Measurements from ENCODE around the gene PRRX1.

The PRRX1 gene

DNA sequence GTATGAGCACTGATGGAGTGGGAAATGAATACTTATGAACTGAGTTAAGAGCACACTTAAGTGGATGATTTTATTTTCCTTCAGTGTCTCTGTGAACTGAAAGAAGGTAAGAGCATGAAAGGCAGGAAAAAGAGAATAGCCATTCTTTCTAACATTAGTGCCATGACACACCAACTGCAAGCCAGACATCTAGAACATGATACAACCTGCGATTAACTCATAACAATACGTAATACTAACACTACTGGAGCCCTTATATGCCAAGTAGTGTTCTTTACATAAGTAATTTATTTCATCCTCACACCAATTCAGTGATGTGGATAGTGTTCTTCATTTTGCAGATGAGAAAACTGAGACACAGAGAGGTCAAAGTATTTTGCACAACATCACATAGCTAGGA is 56.7 kb downstream of the PRRX1 start:
- DNase-seq (ENCODE audit: low read depth in 2 of 2), result no peak

DNA sequence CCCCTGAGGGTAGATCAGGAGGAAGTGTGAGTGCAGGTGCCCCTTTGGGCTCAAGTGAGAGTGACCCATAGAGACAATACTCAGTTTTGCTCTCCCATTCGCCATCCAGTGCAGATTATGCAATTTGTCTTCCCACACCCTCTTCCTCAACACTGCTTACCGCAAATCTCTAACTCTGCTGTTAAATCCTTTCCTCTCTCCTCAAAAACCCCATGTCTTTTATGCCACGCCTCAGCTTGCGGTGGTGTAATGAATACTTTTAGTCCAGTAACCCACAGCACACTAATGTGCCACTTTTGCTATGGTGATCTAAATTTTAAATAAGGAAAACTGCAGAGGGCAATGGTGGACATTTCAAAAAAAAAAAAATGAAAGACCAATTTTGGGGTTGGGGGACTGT is 57.7 kb downstream of the PRRX1 start:
- DNase-seq (ENCODE audit: low read depth in 2 of 2), result no peak

- DNase-seq (ENCODE audit: low read depth in 2 of 2), result no peak
These were observed 59.6 kb downstream of the PRRX1 start for GRCh38 chr1:170723518-170723917.

GRCh38 chr1:170725326-170725725 is 61.4 kb downstream of the PRRX1 start:
- DNase-seq (ENCODE audit: low read depth in 2 of 2), result no peak

DNA sequence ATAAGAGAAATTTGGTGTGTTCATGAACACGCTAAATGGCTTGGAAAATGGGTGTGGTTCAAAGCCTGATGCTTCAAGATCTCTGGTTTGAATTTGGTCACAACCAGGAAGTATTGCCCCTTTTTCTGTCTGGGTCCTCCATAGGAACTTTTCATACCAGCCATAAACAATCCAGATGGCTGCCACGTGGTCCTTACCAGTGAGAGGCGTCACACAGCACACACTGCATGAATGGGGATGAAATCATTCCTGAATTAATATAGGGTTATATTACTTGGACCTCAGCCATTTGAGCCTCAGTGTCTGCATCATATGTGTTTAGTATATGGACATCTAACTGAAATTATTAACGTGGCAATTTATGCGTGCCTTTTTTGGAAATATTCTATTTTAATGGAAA is 64.0 kb downstream of the PRRX1 start:
- DNase-seq (ENCODE audit: low read depth in 2 of 2), result no peak

DNA sequence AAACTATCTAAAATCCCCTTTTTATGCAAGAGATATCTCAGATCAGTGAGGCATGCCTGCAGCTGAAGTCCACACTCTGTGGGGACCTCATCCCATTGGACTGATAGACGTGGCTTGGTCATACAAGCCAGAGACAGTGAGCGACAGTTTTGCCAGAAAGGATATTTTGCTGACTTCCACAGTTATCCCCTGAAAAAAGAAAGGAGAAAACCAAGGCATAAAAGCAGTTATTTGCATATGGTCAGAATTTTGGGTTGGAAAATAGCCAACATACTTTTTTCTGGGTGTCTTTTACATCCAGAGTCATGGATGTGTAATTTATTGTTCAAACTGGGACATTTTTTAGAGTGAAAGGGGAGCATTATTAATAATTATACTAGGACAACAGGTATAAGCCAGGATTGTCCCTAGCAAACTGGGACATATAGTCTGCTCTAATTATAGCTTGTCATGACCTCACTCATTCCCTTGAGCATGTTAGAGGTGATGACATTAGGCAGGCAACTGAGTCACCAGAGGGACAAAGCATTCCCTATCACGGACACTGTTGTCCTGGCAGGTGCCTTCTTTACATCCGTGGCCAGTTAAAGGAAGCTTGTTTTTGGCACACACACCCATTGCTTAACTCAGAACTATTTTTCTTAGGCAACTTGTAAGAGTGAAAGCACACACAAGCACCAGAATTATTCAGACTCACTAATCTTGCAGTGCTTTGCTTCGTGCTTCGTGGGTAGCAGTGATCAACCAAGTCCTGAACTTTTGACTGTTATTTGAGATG is 65.5 kb downstream of the PRRX1 start:
- DNase-seq (ENCODE audit: low read depth in 2 of 2), result no peak

DNA sequence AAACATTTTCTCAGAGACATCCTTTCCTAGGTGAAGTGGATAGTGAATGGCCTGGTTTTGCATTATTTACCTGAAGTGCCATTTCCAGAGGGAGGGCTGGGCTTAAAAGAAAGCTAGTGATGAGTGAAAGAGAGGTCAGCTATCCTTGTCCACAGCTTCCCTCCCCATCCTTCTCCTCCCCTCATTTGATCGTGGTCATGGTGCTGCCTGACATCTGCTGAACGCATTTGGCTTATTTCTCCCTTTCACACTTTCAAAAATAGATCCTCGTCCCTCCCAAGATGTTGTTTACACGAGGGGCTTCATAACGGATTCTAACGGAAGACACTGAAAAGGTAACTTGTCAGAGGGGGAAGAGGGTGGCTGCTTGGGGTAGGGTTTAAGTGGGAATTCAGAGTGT is 66.1 kb downstream of the PRRX1 start:
- no peak for DNase-seq (ENCODE audit: low read depth in 2 of 2)

DNA sequence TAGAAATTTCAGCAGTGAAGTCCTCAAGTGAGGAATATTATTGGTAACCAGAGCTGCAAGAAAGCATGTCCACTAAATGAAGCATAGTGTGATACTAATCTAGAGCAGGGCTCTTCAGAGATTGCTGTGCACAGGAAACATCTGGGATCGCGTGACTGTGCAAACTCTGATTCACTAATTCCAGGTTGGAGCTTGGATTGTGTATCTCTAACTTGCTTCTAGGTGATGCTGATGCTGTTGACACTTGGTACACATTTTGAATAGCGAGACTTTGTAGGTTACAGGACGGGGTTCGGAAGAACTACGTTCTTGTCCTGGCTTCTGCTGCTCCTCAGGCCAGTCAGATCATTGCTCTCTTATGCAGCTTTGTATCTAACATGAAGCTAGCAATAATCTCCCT is 66.5 kb downstream of the PRRX1 start:
- DNase-seq (ENCODE audit: low read depth in 2 of 2), result no peak

DNA sequence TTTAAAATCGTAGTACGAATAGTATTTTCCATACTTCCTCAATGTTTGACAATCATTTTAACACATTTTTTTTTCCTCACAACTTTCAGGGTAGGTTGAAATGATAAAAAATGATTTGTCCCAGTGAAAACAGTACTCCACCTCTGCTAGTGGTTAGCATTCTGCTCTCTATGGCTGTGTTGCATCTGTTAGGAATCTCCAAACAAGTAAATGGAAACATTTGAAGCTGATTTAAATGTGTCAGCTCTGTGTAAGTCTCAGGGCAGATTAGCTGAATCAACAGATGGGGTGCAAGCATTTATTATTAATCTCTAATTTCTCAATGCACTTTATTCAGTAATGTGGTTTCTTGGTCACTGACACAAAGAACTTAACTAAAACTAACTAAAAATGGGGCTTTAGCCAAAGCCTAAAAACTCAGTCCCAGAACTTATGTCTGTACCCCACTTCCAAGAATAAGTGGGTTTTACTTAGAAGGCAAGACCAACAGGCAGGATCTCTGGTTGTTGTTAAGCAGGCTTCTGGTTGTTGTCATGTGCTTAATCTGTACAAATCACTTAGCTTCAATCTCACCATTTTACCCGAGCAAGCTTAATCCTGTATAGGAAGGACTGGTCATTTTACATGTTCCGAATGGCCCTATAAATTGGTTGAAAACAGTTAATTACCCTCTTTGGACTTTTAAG is 67.8 kb downstream of the PRRX1 start:
- DNase-seq (ENCODE audit: low read depth in 2 of 2), result no peak

DNA sequence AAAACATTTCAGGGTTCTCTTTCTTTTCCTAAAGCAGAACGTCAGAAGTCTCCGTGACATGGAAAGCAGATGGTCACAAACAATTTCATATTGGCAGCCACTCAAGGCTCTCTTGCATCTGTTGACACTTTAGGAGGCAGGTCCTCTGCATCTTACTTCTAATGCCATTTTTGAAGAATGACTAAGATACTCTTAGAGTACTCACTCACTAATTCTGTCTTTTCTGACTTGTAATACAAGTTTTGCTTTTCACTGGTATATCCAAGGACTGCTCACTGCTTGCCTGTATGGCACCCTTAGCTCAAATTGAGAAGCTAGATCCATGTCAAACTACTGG is 68.3 kb downstream of the PRRX1 start:
- DNase-seq (ENCODE audit: low read depth in 2 of 2), result no peak

GRCh38 chr1:170734412-170735175 is 70.7 kb downstream of the PRRX1 start:
- DNase-seq (ENCODE audit: low read depth in 2 of 2), result no peak

DNA sequence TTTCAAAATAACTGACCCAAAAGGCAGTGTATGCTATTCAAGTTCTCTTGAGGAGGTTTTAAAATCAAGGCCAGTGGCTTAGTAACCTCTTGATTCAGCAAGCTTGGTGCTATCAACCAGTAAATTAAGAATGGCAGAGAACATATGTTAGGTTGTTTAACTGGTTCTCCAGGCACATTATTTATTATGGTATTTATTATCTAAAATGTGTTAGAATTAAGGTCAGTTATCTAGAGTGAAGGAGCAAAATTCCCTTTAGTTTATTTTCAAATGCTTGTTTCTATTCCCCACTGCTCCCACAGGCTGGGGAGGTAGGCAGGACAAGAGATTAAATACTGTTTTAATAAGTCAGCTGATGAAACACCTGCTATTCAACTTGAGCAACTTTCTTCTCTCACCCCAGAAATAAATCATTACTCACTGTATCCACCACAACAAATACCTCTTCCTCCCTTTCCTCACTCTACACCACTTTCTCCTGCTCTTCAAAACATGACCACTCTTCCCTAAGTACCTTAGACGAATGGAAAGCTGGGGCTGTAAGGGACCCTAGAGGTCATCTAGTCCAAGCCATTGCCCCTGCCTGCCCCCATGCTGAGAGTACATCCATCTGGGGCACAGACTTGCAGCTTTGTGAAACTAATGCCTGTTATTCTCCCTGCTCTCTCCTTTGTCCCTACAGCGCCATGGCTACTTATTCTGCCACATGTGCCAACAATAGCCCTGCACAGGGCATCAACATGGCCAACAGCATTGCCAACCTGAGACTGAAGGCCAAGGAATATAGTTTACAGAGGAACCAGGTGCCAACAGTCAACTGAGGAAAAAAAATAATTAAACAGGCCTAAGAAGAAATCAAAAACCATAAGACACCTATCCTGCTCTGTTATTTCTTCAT is 71.7 kb downstream of the PRRX1 start:
- DNase-seq (ENCODE audit: low read depth in 2 of 2), result no peak

DNA sequence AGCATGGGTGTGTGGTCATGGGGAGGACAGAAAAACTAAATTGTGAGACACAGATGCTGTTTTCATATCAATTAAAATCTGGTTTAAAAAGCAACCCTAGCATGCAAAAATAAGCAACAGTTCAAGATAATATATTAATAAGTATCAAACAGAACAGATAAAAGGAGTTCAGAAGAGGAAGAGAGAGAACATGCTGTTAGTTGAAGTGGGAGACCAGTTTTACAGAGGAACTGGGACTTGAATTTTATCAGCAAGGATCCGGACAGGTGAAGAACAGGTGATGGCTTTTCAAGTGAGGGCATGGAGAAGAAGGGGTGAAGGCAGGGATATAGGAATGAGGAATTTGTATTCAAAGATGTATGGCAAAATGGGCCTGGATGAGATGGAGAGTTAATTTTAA is 75.9 kb downstream of the PRRX1 start:
- DNase-seq (ENCODE audit: low read depth in 2 of 2), result no peak

GRCh38 chr1:170741678-170742077 is 77.7 kb downstream of the PRRX1 start:
- DNase-seq (ENCODE audit: low read depth in 2 of 2), result no peak

DNA sequence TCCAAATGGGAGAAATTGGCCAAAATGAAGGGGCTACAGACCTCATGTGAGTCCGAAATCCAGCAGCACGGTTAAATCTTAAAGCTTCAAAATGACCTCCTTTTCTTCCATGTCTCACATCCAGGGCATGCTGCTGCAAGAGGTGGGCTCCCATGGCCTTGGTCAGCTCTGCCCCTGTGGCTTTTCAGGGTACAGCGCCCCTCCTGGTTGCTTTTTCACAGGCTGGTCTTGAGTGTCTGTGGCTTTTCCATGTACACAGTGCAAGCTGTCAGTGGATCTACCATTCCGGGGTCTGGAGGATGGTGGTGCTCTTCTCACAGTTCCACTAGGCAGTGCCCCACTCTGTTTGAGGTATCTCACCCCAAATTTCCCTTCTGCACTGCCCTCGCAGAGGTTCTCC is 78.7 kb downstream of the PRRX1 start:
- no peak for DNase-seq (ENCODE audit: low read depth in 2 of 2)

GRCh38 chr1:170743083-170743482 is 79.2 kb downstream of the PRRX1 start:
- no peak for DNase-seq (ENCODE audit: low read depth in 2 of 2)

GRCh38 chr1:170749549-170749948 is 85.6 kb downstream of the PRRX1 start:
- DNase-seq (ENCODE audit: low read depth in 2 of 2), result no peak

DNA sequence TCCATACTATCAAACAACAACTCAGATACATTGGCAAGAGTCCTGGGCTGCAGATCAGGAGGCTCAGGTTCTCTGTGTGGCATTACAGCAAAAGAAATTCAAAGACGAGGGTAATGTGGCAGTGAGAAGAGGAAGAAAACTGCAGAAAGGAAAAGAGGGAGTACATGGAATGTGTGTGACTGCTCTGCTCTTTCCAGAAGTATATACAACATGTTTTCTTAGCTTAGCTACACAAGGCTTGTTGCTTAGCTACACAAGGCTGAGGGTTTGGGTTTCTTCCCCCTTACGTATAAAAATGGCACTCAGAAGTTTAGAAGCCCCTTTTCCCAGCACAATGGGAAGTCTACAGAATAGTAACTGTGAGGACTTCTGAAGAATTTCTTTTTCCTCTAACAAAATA is 86.0 kb downstream of the PRRX1 start:
- no peak for DNase-seq (ENCODE audit: low read depth in 2 of 2)

DNA sequence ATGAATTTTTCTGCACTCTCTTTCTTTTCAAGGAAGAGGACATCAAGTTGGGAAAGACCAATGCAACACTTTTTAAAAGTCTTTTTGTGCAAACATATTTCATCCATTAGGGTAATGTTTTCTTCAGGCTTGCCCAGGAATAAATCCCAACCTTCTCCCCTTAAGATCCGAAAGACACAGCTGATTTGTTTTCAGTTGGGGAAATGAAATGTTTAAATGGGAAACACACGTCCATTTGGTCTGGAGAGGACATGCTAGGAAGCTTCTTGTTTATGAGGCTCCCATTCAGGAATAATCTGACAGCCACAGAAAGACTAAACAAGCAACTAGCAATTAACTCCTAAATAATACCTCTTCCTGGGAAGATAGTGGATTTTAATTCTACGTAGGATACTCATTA is 91.9 kb downstream of the PRRX1 start:
- no peak for DNase-seq (ENCODE audit: low read depth in 2 of 2)

DNA sequence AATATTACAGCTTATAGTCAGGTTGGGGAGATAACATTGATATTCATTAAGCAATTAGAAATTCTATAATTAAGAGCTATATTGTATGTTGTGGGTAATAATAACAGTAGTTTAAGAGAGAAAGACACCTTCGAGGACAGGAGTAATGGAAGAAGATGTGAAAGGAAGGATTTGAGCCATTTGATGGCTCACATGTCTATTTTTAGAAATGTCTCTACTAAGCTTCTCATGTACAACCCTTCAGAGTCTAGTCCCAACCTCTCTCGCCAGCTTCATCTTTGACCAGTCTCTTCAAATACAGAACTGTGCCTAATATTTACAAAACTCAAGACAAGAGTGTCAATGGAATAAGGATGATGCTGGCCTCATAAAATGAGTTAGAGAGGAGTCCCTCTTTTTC is 95.1 kb downstream of the PRRX1 start:
- no peak for DNase-seq (ENCODE audit: low read depth in 2 of 2)

- DNase-seq (ENCODE audit: low read depth in 2 of 2), result no peak
These were observed 101.3 kb downstream of the PRRX1 start for GRCh38 chr1:170765279-170765678.

All from stimulated activated CD4-positive, alpha-beta T cell treated with anti-CD3 and anti-CD28 coated beads, Interleukin-12 subunit alpha, Interleukin-12 subunit beta, amount 100 ng/mL, for 24 hours (primary cell).